HepG2 (cell line): Measurements from ENCODE around the gene GAS5. TPM values are rescaled to one million over a fixed set of nuclear protein-coding genes. Genes with fewer than 3 reads are reported as not detected.

ENCODE experiments used
- ATAC-seq: fragments of 200-7000 bp; cut with Tn5 transposase; 3 replicates; pipeline ENCODE4 v1.9.1; 2020; ENCODE audit warnings: mild to moderate bottlenecking, moderate library complexity
- BruUV-seq: library from RNA; stranded (reverse); fragments of 400-500 nt; replicated peaks from 2 replicates; lab custom pipeline; 2021; lab: Mats Ljungman, UMichigan
- CTCF ChIA-PET: fragments of 300-600 bp; formaldehyde crosslinking; extraction: SDS; loops from one replicate; lab custom pipeline; 2021; ENCODE audit warnings: low total read pairs, inconsistent platforms, low intra/inter-chr PET ratio; lab: Yijun Ruan, JAX
- POLR2A ChIA-PET: fragments of 350-600 bp; sonication (Branson Sonifier 250); formaldehyde crosslinking; loops from one replicate; lab custom pipeline; 2020; ENCODE audit warnings: antibody characterized with exemption, inconsistent platforms; lab: Yijun Ruan, JAX
- DNase-seq: peaks from one replicate; pipeline ENCODE4 v3.0.0-alpha.2; 2015; ENCODE audit warnings: low spot score
- FAIRE-seq: peaks from 3 replicates; lab custom pipeline; 2011; peaks lifted over from hg19 to GRCh38; lab: Jason Lieb, UNC
- H2AFZ ChIP-seq: one replicate; pipeline ENCODE4 v1.6.1; 2011; ENCODE audit warnings: low read length, inconsistent platforms
- H3K27ac ChIP-seq: fragments of 300-600 bp; 3 replicates; pipeline ENCODE4 v1.8.0; 2011; ENCODE audit warnings: mixed run types, mild to moderate bottlenecking, mixed read lengths, low read length, inconsistent platforms; ENCODE audit not compliant: insufficient read depth; ENCODE audit errors: extremely low read length
- H3K27me3 ChIP-seq, 2 experiments: fragments of 200-600 bp in 1 of 2; 2 replicates in 1 of 2; 3 replicates in 1 of 2; pipeline versions ENCODE4 v1.6.0 to v1.8.0; 2011; ENCODE audit warnings: low read length in 2 of 2, mild to moderate bottlenecking in 2 of 2, moderate library complexity in 2 of 2, inconsistent platforms in 1 of 2; ENCODE audit not compliant: insufficient read depth in 2 of 2, control insufficient read depth in 1 of 2
- H3K36me3 ChIP-seq, 2 experiments: fragments of 200-600 bp in 1 of 2; replicated peaks in 1 of 2; 2 replicates in 1 of 2; 3 replicates in 1 of 2; pipeline versions ENCODE4 v1.5.1 to v1.8.0; 2011; ENCODE audit warnings: low read length in 2 of 2, inconsistent platforms in 1 of 2; ENCODE audit not compliant: insufficient read depth in 2 of 2, control insufficient read depth in 1 of 2
- H3K4me1 ChIP-seq: 2 replicates; pipeline ENCODE4 v1.5.1; 2012; ENCODE audit warnings: low read length, inconsistent platforms; ENCODE audit not compliant: insufficient read depth
- H3K4me2 ChIP-seq: 2 replicates; pipeline ENCODE4 v1.6.0; 2011; ENCODE audit warnings: low read depth, low read length, inconsistent platforms
- H3K4me3 ChIP-seq, 3 experiments: fragments of 200-600 bp in 1 of 3; sonication (generic), shearing (Covaris generic) in 1 of 3; replicated peaks in 1 of 3; 2 replicates each; pipeline ENCODE4 v1.5.1; 2011 to 2016; ENCODE audit warnings: low read length in 3 of 3, inconsistent platforms in 2 of 3, low read depth in 2 of 3, mild to moderate bottlenecking in 2 of 3, control low read depth in 1 of 3, mixed read lengths in 1 of 3; ENCODE audit not compliant: insufficient read depth in 1 of 3
- H3K79me2 ChIP-seq: one replicate; pipeline ENCODE4 v1.6.1; 2011; ENCODE audit warnings: low read length, inconsistent platforms; ENCODE audit not compliant: insufficient read depth
- H3K9ac ChIP-seq: 2 replicates; pipeline ENCODE4 v1.6.0; 2011; ENCODE audit warnings: mild to moderate bottlenecking, low read depth, low read length, inconsistent platforms; ENCODE audit not compliant: insufficient read depth
- H3K9me3 ChIP-seq: 2 replicates; pipeline ENCODE4 v1.5.1; 2012; ENCODE audit warnings: mild to moderate bottlenecking, low read length
- H4K20me1 ChIP-seq: 2 replicates; pipeline ENCODE4 v1.6.0; 2011; ENCODE audit warnings: inconsistent platforms, mild to moderate bottlenecking, low read length, moderate library complexity; ENCODE audit not compliant: insufficient read depth
- HCFC1 ChIP-seq: fragments of 150-350 bp; IDR thresholded peaks from 2 replicates; pipeline ENCODE4 v1.6.1; 2014; ENCODE audit warnings: low read depth, low read length
- NFKBIZ ChIP-seq: IDR thresholded peaks from 2 replicates; pipeline ENCODE4 v1.6.1; 2018; ENCODE audit warnings: missing genetic modification reagents, missing compliant biosample characterization
- PHB2 ChIP-seq: fragments of 450-650 bp; IDR thresholded peaks from 2 replicates; pipeline ENCODE4 v1.6.1; 2018; ENCODE audit not compliant: partially characterized antibody
- PHF21A ChIP-seq: sonication (generic); formaldehyde crosslinking; IDR thresholded peaks from 2 replicates; pipeline ENCODE4 v1.5.0; 2020; ENCODE audit warnings: mild to moderate bottlenecking, missing genetic modification reagents
- POLR2A ChIP-seq, 2 experiments: IDR thresholded peaks; 2 replicates each; pipeline ENCODE4 v1.6.1; 2011; ENCODE audit warnings: low read depth in 2 of 2, low read length in 2 of 2, mild to moderate bottlenecking in 1 of 2, moderate library complexity in 1 of 2; ENCODE audit not compliant: insufficient read depth in 1 of 2
- SIN3B ChIP-seq: fragments of 150-350 bp; IDR thresholded peaks from 2 replicates; pipeline ENCODE4 v1.6.1; 2014; ENCODE audit warnings: low read length
- SMYD3 ChIP-seq: sonication (generic); formaldehyde crosslinking; IDR thresholded peaks from 2 replicates; pipeline ENCODE4 v1.8.1; 2023; ENCODE audit warnings: mild to moderate bottlenecking, missing genetic modification reagents
- ZNF337 ChIP-seq: sonication (generic); formaldehyde crosslinking; IDR thresholded peaks from 2 replicates; pipeline ENCODE4 v1.5.1; 2020; ENCODE audit warnings: missing genetic modification reagents, low read depth, mild to moderate bottlenecking, borderline replicate concordance
- ZNF484 ChIP-seq: sonication (generic); formaldehyde crosslinking; IDR thresholded peaks from 2 replicates; pipeline ENCODE4 v1.5.1; 2020; ENCODE audit warnings: mild to moderate bottlenecking, low read depth, missing genetic modification reagents, borderline replicate concordance
- ZNF619 ChIP-seq: sonication (generic); formaldehyde crosslinking; IDR thresholded peaks from 2 replicates; pipeline ENCODE4 v1.4.0; 2020; ENCODE audit warnings: mild to moderate bottlenecking, missing genetic modification reagents
- ZNF781 ChIP-seq: sonication (generic); formaldehyde crosslinking; IDR thresholded peaks from 2 replicates; pipeline ENCODE4 v1.5.1; 2020; ENCODE audit warnings: borderline replicate concordance, mild to moderate bottlenecking, missing genetic modification reagents; ENCODE audit errors: not compliant biosample characterization
- WGBS: methylation state at CpG from one replicate; pipeline ENCODE4 v1.1.6; 2017; ENCODE audit warnings: low lambda C conversion rate; 5-methylcytosine and 5-hydroxymethylcytosine counted together
- in situ Hi-C: cut with HindIII; loops from 2 replicates; pipeline ENCODE4 v1.10.0; 2017; ENCODE audit warnings: low pct_unique_long_range_greater_than_20kb; ENCODE audit not compliant: extremely low pct_ligation_motif_present
- intact Hi-C: fragments of 100-400 bp; cut with micrococcal nuclease; formaldehyde crosslinking; loops from one replicate; pipeline ENCODE4 v1.10.0; 2022; ENCODE audit not compliant: unreplicated experiment
- polyA plus RNA-seq, 8 experiments: library from polyadenylated mRNA; depleted of rRNA in 3 of 8; stranded (reverse) in 7 of 8; unstranded in 1 of 8; fragments of >200 nt; fragmentation: Illumina TruSeq in 4 of 8; extraction: Trizol in 4 of 8; gene quantifications; 2 replicates each; pipeline versions ENCODE4 v1.2.1 to v1.2.3, GENCODE V29; 2011 to 2016; ENCODE audit warnings: low read depth in 4 of 8, missing spikeins in 1 of 8, mixed read lengths in 1 of 8; ENCODE audit not compliant: insufficient read depth in 1 of 8
- total RNA-seq, 5 experiments: library from RNA; depleted of rRNA; stranded (reverse); fragments of >200 nt; fragmentation: Illumina TruSeq; extraction: Trizol; gene quantifications; 2 replicates each; pipeline ENCODE4 v1.2.3, GENCODE V29; 2016; ENCODE audit warnings: low read depth in 1 of 5
- TF ChIP-seq, protein P1 (sequence below): fragments of 450-650 bp; IDR thresholded peaks from 2 replicates; pipeline ENCODE4 v1.6.1; 2017; ENCODE audit warnings: mild to moderate bottlenecking
- TF ChIP-seq, protein P2 (sequence below): IDR thresholded peaks from 2 replicates; pipeline ENCODE4 v1.6.1; 2016; ENCODE audit warnings: mild to moderate bottlenecking
- TF ChIP-seq, protein P3 (sequence below): sonication (generic); formaldehyde crosslinking; IDR thresholded peaks from 2 replicates; pipeline ENCODE4 v1.4.0; 2020; ENCODE audit warnings: low read depth, mild to moderate bottlenecking, missing genetic modification reagents

Gene GAS5
- total and polyA plus RNA-seq, 2 of the 13 experiments (the other 11 are each of a cell fraction or from before 2014, with no cell fraction given) = 352 to 738 TPM

DNA sequence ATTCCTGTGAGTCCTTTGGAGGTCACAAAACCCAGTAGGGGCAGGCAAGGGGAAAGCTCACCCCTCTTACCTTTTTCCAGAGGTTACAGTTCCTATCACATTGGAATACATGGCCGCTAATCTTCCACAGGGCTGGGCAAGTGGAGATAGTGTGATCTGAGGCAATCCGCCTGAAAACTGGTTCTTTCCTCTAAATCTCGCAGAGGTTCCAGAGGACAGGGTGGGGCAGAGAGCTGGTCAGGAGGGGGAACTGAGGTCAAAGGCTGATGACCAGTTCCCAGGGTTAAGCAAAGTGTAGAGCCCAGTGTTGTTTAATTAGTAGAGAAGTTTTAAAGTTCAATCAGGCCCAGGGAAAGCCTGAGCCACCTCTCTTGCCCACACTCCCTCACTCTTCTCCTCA is 49.4 kb upstream of the GAS5 start, which contains the start of gene SERPINC1 (continued):
- no peak for TF ChIP-seq ZNF337 (CRISPR knock-in tag)
- TF ChIP-seq SIN3B = no peak
- no peak for TF ChIP-seq HCFC1
- TF ChIP-seq, protein P1, sequence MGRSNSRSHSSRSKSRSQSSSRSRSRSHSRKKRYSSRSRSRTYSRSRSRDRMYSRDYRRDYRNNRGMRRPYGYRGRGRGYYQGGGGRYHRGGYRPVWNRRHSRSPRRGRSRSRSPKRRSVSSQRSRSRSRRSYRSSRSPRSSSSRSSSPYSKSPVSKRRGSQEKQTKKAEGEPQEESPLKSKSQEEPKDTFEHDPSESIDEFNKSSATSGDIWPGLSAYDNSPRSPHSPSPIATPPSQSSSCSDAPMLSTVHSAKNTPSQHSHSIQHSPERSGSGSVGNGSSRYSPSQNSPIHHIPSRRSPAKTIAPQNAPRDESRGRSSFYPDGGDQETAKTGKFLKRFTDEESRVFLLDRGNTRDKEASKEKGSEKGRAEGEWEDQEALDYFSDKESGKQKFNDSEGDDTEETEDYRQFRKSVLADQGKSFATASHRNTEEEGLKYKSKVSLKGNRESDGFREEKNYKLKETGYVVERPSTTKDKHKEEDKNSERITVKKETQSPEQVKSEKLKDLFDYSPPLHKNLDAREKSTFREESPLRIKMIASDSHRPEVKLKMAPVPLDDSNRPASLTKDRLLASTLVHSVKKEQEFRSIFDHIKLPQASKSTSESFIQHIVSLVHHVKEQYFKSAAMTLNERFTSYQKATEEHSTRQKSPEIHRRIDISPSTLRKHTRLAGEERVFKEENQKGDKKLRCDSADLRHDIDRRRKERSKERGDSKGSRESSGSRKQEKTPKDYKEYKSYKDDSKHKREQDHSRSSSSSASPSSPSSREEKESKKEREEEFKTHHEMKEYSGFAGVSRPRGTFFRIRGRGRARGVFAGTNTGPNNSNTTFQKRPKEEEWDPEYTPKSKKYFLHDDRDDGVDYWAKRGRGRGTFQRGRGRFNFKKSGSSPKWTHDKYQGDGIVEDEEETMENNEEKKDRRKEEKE = no peak
- peak; percentile 66; the same call in 1 of the 2 replicates for TF ChIP-seq SMYD3

DNA sequence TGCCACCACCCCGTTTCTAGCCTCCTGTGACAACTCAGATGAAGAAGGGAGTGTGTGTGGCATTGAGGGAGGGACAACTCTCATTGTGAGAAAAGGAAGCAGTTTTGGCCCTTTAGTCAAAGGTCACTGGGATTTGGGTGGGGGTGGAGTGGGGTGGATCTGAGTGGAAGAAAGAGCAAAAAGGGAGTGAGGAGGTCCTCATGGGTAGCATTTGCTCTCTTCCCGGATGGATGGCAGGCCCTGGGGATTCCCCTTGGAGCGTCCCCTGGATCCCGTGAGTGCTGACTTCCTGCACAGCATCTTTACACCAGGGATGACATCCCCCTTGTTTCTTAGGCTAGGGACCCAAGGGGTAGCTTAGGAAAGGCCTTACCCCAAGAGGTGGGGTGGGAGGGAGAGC is 48.9 kb upstream of the GAS5 start:
- Histone ChIP-seq H3K9ac (peak overlapping the region; percentile 76), H3K27me3 (no peaks in the 10 kb centered on the region), H2AFZ (peak overlapping the region; percentile 74), H3K79me2 (peaks cover 2% of the 10 kb centered on the region), H3K36me3 (0 out of 5 replicates have a peak, but pooled peaks cover 0 to 2% of the 10 kb centered on the region in 2 experiments), H3K4me3 (peak overlapping the region; percentile 59 to 72 (median 65)), H3K4me1 (peaks cover 36% of the 10 kb centered on the region), H3K9me3 (no peaks in the 10 kb centered on the region), H4K20me1 (no peaks in the 10 kb centered on the region), H3K27ac (peak overlapping the region; percentile 91), H3K4me2 (peak overlapping the region; percentile 94)
- CTCF ChIA-PET = no interaction called here
- intact Hi-C loops = no loop called here
- peak; percentile 28 for ATAC-seq
- POLR2A ChIA-PET = interaction anchor here (1.3 to 5.2 kb wide), 6 partner anchors 9 to 202 kb away, joined by 5 to 47 read pairs (median 10); partner anchors contain the start of genes GAS5, KLHL20, RC3H1 and ZBTB37
- FAIRE-seq = no peak
- in situ Hi-C loops = no loop called here
- DNase-seq = no peak
- WGBS = 4% methylated on average over 4 of the region's 4 CpGs
- TF ChIP-seq PHB2 (no peak), POLR2A (IDR thresholded peaks at IDR 0.05; ENCODE audit: insufficient read depth in 1 of 2, low read depth in 2 of 2, low read length in 2 of 2) (no peak), NFKBIZ (no peak), PHF21A (CRISPR knock-in tag) (0 out of 2 replicates have a peak, but pooled peaks have one; percentile 3), ZNF484 (CRISPR knock-in tag) (no peak), ZNF619 (CRISPR knock-in tag) (0 out of 2 replicates have a peak, but pooled peaks have one; percentile 36), ZNF781 (CRISPR knock-in tag) (peak; percentile 20)
- TF ChIP-seq, protein P2, sequence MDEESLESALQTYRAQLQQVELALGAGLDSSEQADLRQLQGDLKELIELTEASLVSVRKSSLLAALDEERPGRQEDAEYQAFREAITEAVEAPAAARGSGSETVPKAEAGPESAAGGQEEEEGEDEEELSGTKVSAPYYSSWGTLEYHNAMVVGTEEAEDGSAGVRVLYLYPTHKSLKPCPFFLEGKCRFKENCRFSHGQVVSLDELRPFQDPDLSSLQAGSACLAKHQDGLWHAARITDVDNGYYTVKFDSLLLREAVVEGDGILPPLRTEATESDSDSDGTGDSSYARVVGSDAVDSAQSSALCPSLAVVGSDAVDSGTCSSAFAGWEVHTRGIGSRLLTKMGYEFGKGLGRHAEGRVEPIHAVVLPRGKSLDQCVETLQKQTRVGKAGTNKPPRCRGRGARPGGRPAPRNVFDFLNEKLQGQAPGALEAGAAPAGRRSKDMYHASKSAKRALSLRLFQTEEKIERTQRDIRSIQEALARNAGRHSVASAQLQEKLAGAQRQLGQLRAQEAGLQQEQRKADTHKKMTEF (CRISPR knock-in tag) = no peak
- TF ChIP-seq, protein P3, sequence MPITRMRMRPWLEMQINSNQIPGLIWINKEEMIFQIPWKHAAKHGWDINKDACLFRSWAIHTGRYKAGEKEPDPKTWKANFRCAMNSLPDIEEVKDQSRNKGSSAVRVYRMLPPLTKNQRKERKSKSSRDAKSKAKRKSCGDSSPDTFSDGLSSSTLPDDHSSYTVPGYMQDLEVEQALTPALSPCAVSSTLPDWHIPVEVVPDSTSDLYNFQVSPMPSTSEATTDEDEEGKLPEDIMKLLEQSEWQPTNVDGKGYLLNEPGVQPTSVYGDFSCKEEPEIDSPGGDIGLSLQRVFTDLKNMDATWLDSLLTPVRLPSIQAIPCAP (CRISPR knock-in tag) = no peak
- BruUV-seq = TSS peak; percentile 87
